Left ventricle myocardium inferior (tissue), 1 donor: ENCODE results near the gene HDAC4. TPM values are rescaled to one million over a fixed set of nuclear protein-coding genes. Genes with fewer than 3 reads are reported as not detected.
A peak's percentile ranks its signal among the peaks of the same experiment; 100 is the strongest.

Source experiments
- DNase-seq: peaks from one replicate; pipeline ENCODE4 v3.0.0-alpha.2; 2020
- H3K27ac ChIP-seq: fragments of 200-600 bp; replicated peaks from 2 replicates; pipeline ENCODE4 v1.8.0; 2021
- H3K27me3 ChIP-seq: fragments of 200-600 bp; 2 replicates; pipeline ENCODE4 v1.8.0; 2021; ENCODE audit warnings: low read depth
- H3K36me3 ChIP-seq: fragments of 200-600 bp; 2 replicates; pipeline ENCODE4 v1.8.0; 2021
- H3K4me1 ChIP-seq: fragments of 200-600 bp; 2 replicates; pipeline ENCODE4 v1.8.0; 2021
- H3K4me3 ChIP-seq: fragments of 200-600 bp; 2 replicates; pipeline ENCODE4 v1.8.0; 2021; ENCODE audit warnings: mild to moderate bottlenecking, moderate library complexity
- H3K9me3 ChIP-seq: fragments of 200-600 bp; replicated peaks from 2 replicates; pipeline ENCODE4 v1.8.0; 2021
- CTCF ChIP-seq: fragments of 200-600 bp; IDR thresholded peaks from 2 replicates; pipeline ENCODE4 v1.8.0; 2021; ENCODE audit warnings: antibody characterized with exemption, mild to moderate bottlenecking, borderline replicate concordance
- intact Hi-C: fragments of 100-400 bp; cut with micrococcal nuclease; formaldehyde crosslinking; loops from one replicate; pipeline ENCODE4 v1.11.0; 2022
- total RNA-seq: library from RNA; stranded (reverse); fragmentation: NEBNext Ultra II Directional; extraction: Animal tissue kit (Norgen Biotek cat#: 25700); gene quantifications from one replicate; pipeline ENCODE4 v1.2.1, GENCODE V29; 2021
- donor health status: DM: no; HTN: yes; CAD: no; lungs with severe emphysema.

Gene HDAC4
- total RNA-seq, 1 donor from 2014 or later, result 23.9 TPM

- H3K36me3 ChIP-seq, result peaks cover 34% of the 10 kb centered on the region
- no peak overlapping the region for H3K27ac ChIP-seq
- intact Hi-C loops, result no loop called here
- no peak overlapping the region for H3K4me3 ChIP-seq
- no peaks in the 10 kb centered on the region for H3K27me3 ChIP-seq
- DNase-seq, result no peak
- H3K9me3 ChIP-seq, result peaks cover 13% of the 10 kb centered on the region
- H3K4me1 ChIP-seq, result peaks cover 22% of the 10 kb centered on the region
- no peak for TF ChIP-seq CTCF
Observed at GRCh38 chr2:239192456-239192855, 208.4 kb downstream of the HDAC4 start.

- no peak for TF ChIP-seq CTCF
- Histone ChIP-seq H3K4me1 (peaks cover 22% of the 10 kb centered on the region), H3K27me3 (no peaks in the 10 kb centered on the region), H3K9me3 (peaks cover 13% of the 10 kb centered on the region), H3K36me3 (peaks cover 41% of the 10 kb centered on the region), H3K27ac (no peak overlapping the region), H3K4me3 (no peak overlapping the region)
- DNase-seq, result peak; percentile 11
- intact Hi-C loops, result no loop called here
Observed at GRCh38 chr2:239190921-239191885, 209.6 kb downstream of the HDAC4 start.

GRCh38 chr2:239190361-239190760 is 210.5 kb downstream of the HDAC4 start:
- Histone ChIP-seq H3K27ac (no peak overlapping the region), H3K36me3 (peaks cover 47% of the 10 kb centered on the region)

GRCh38 chr2:239189711-239190131 is 211.1 kb downstream of the HDAC4 start:
- DNase-seq, result peak; percentile 12
- no peak for TF ChIP-seq CTCF
- H3K27ac ChIP-seq, result no peak overlapping the region
- no peaks in the 10 kb centered on the region for H3K27me3 ChIP-seq
- no peak overlapping the region for H3K4me3 ChIP-seq
- peaks cover 49% of the 10 kb centered on the region for H3K36me3 ChIP-seq
- intact Hi-C loops, result no loop called here
- peaks cover 13% of the 10 kb centered on the region for H3K9me3 ChIP-seq
- H3K4me1 ChIP-seq, result peaks cover 22% of the 10 kb centered on the region

More at GRCh38 chr2:239190361-239190760, 210.5 kb downstream of the HDAC4 start:
- H3K27me3 ChIP-seq, result no peaks in the 10 kb centered on the region
- TF ChIP-seq CTCF, result no peak
- peaks cover 13% of the 10 kb centered on the region for H3K9me3 ChIP-seq
- H3K4me1 ChIP-seq, result peaks cover 22% of the 10 kb centered on the region
- no peak overlapping the region for H3K4me3 ChIP-seq
- intact Hi-C loops, result no loop called here
- peak; percentile 7 for DNase-seq

- DNase-seq, result peak; percentile 7
- peaks cover 49% of the 10 kb centered on the region for H3K36me3 ChIP-seq
- no peaks in the 10 kb centered on the region for H3K27me3 ChIP-seq
- H3K27ac ChIP-seq, result no peak overlapping the region
- TF ChIP-seq CTCF, result no peak
- H3K4me3 ChIP-seq, result no peak overlapping the region
- intact Hi-C loops, result no loop called here
- peaks cover 13% of the 10 kb centered on the region for H3K9me3 ChIP-seq
- peaks cover 20% of the 10 kb centered on the region for H3K4me1 ChIP-seq
Observed at GRCh38 chr2:239188536-239188935, 212.3 kb downstream of the HDAC4 start.
